Transverse colon (tissue), 4 donors: ENCODE data around the gene EIF4E3. TPM values are rescaled to one million over a fixed set of nuclear protein-coding genes. Genes with fewer than 3 reads are reported as not detected.

Experiments used
- DNase-seq: peaks from one replicate; pipeline ENCODE4 v3.0.0-alpha.2; 2019
- H3K27ac ChIP-seq, 4 donors: fragments of 200-600 bp; sonication (generic); 2 replicates each; pipeline ENCODE4 v1.5.1; 2016 to 2018; ENCODE audit warnings: inconsistent platforms in 4 of 4
- H3K27me3 ChIP-seq: fragments of 200-600 bp; sonication (generic); 2 replicates; pipeline ENCODE4 v1.5.1; 2017; ENCODE audit warnings: inconsistent platforms
- H3K36me3 ChIP-seq, 4 donors: fragments of 200-600 bp; sonication (generic); 2 replicates each; pipeline ENCODE4 v1.5.1; 2017 to 2019; ENCODE audit warnings: inconsistent platforms in 4 of 4
- H3K4me1 ChIP-seq, 4 donors: fragments of 200-600 bp; sonication (generic); 2 replicates each; pipeline ENCODE4 v1.5.1; 2017 to 2020; ENCODE audit warnings: inconsistent platforms in 4 of 4
- H3K4me3 ChIP-seq, 4 donors: fragments of 200-600 bp; sonication (generic); 1 replicate in 1 of 4; 2 replicates in 3 of 4; pipeline versions ENCODE4 v1.5.1 to v1.6.1; 2017 to 2019; ENCODE audit warnings: inconsistent platforms in 4 of 4
- H3K9me3 ChIP-seq, 2 donors: fragments of 200-600 bp; sonication (generic); 2 replicates each; pipeline ENCODE4 v1.5.1; 2017 to 2019; ENCODE audit warnings: inconsistent platforms in 2 of 2
- CTCF ChIP-seq, 5 experiments: fragments of 200-600 bp in 3 of 5; fragments of 450-650 bp in 2 of 5; sonication (generic) in 3 of 5; IDR thresholded peaks; 1 replicate in 2 of 5; 2 replicates in 3 of 5; pipeline ENCODE4 v1.5.1; 2016 to 2017; ENCODE audit warnings: antibody characterized with exemption in 5 of 5, inconsistent platforms in 3 of 5, mild to moderate bottlenecking in 2 of 5, moderate library complexity in 1 of 5
- EP300 ChIP-seq: sonication (generic); formaldehyde crosslinking; IDR thresholded peaks from one replicate; pipeline ENCODE4 v1.6.1; 2017; ENCODE audit warnings: antibody characterized with exemption, low read depth
- POLR2A ChIP-seq: fragments of 450-650 bp; IDR thresholded peaks from one replicate; pipeline ENCODE4 v1.6.1; 2016; ENCODE audit warnings: antibody characterized with exemption, mild to moderate bottlenecking, moderate library complexity
- POLR2AphosphoS5 ChIP-seq, 3 donors: sonication (generic); formaldehyde crosslinking; IDR thresholded peaks; one replicate each; pipeline ENCODE4 v1.6.1; 2016; ENCODE audit warnings: antibody characterized with exemption in 3 of 3
- WGBS, 2 donors: methylation state at CpG; one replicate each; pipeline ENCODE4 v1.1.5; 2018; ENCODE audit warnings: low coverage in 1 of 2; 5-methylcytosine and 5-hydroxymethylcytosine counted together
- in situ Hi-C, 4 donors: fragments of 200-750 bp; cut with MboI; loops; one replicate each; pipeline versions ENCODE4 v1.15.0 to v1.15.1; 2017; ENCODE audit warnings: low sequenced_read_pairs in 3 of 4, low pct_ligation_motif_present in 1 of 4, low pct_unique_long_range_greater_than_20kb in 1 of 4
- intact Hi-C: fragments of 100-400 bp; cut with DNase I; formaldehyde crosslinking; loops from one replicate; pipeline ENCODE4 v1.15.1; 2023; ENCODE audit warnings: low total_unique reads
- total RNA-seq, 4 donors: library from RNA; depleted of rRNA; stranded (reverse); fragments of >200 nt; gene quantifications; one replicate each; pipeline ENCODE4 v1.1.0, GENCODE V29; 2016

The EIF4E3 gene
- 10 to 100 TPM in 2 of 4 donors, 1 to 10 TPM in 2; 6.0 to 35.6 (median 19.4) TPM for total RNA-seq

GRCh38 chr3:71725271-71725991 lies at the start of gene EIF4E3:
Gene EIF4E3, minus strand, starts transcription at chr3:71725402. Its CDS starts 35 bp downstream, at chr3:71725367.
- Histone ChIP-seq H3K27ac (peak within 1 kb of the TSS; percentile 80 to 90 (median 88)), H3K36me3 (no peaks in the 10 kb centered on the region), H3K4me1 (peaks cover 11 to 44% (median 16%) of the 10 kb centered on the region in 4 donors), H3K4me3 (peak within 1 kb of the TSS; percentile 78 to 95 (median 90)), H3K9me3 (no peaks in the 10 kb centered on the region), H3K27me3 (no peaks in the 10 kb centered on the region)
- in situ Hi-C loops, result loop anchor here in 1 of 4 donors (25.0 kb wide), 1 partner anchor 1112 kb away; the partner anchor contains the start of gene SHQ1
- 10 to 53% methylated on average over 2 to 23 of the region's 80 CpGs for WGBS, 2 donors
- peak; percentile 42 for DNase-seq
- no peak for TF ChIP-seq POLR2A
- no peak for TF ChIP-seq EP300
- TF ChIP-seq POLR2AphosphoS5 (IDR thresholded peaks at IDR 0.05), result no peak
- no peak for TF ChIP-seq CTCF (IDR thresholded peaks at IDR 0.05)
- intact Hi-C loops, result loop anchor here (10.0 kb wide), 1 partner anchor 1099 kb away; no protein-coding TSS in a partner anchor

- WGBS, 2 donors, result 60 to 80% methylated on average over 1 of the region's 1 CpG
- Histone ChIP-seq H3K27me3 (peaks cover 23% of the 10 kb centered on the region), H3K4me3 (no peak overlapping the region), H3K9me3 (no peaks in the 10 kb centered on the region), H3K27ac (no peak overlapping the region), H3K36me3 (no peaks in the 10 kb centered on the region), H3K4me1 (no peaks in the 10 kb centered on the region)
- in situ Hi-C loops, result no loop called here
- no peak for DNase-seq
- no peak for TF ChIP-seq EP300
- no peak for TF ChIP-seq POLR2A
- TF ChIP-seq POLR2AphosphoS5 (IDR thresholded peaks at IDR 0.05), result no peak
- intact Hi-C loops, result no loop called here
These were observed 46.7 kb upstream of the EIF4E3 start for GRCh38 chr3:71771884-71772283.

- intact Hi-C loops, result no loop called here
- no peak for DNase-seq
- H3K4me1 ChIP-seq, result no peaks in the 10 kb centered on the region
- H3K9me3 ChIP-seq, result no peaks in the 10 kb centered on the region
- no peak overlapping the region for H3K4me3 ChIP-seq
- H3K36me3 ChIP-seq, result no peaks in the 10 kb centered on the region
- in situ Hi-C loops, result no loop called here
- H3K27me3 ChIP-seq, result peaks cover 15% of the 10 kb centered on the region
- H3K27ac ChIP-seq, result no peak overlapping the region
- no peak for TF ChIP-seq POLR2AphosphoS5 (IDR thresholded peaks at IDR 0.05)
- no peak for TF ChIP-seq CTCF (IDR thresholded peaks at IDR 0.05)
- no peak for TF ChIP-seq POLR2A
- TF ChIP-seq EP300, result no peak
- 74 to 83% methylated on average over 5 of the region's 5 CpGs for WGBS, 2 donors
These were observed 45.9 kb upstream of the EIF4E3 start for GRCh38 chr3:71771126-71771525.

- H3K27ac ChIP-seq, result no peak overlapping the region
- intact Hi-C loops (no loop called here), in situ Hi-C loops (no loop called here)
- H3K4me1 ChIP-seq, result no peaks in the 10 kb centered on the region
- TF ChIP-seq POLR2AphosphoS5 (IDR thresholded peaks at IDR 0.05), result no peak
- no peak for TF ChIP-seq POLR2A
- no peak for TF ChIP-seq EP300
- TF ChIP-seq CTCF (IDR thresholded peaks at IDR 0.05), result no peak
- WGBS, 2 donors, result 65 to 67% methylated on average over 5 of the region's 5 CpGs
- no peaks in the 10 kb centered on the region for H3K36me3 ChIP-seq
- H3K9me3 ChIP-seq, result no peaks in the 10 kb centered on the region
- peaks cover 34% of the 10 kb centered on the region for H3K27me3 ChIP-seq
- H3K4me3 ChIP-seq, result no peak overlapping the region
- no peak for DNase-seq
These were observed 38.2 kb upstream of the EIF4E3 start for GRCh38 chr3:71763426-71763825.
